Fibroblast of the aortic adventitia (primary cell): Measurements from ENCODE around the gene BIN1. TPM values are rescaled to one million over a fixed set of nuclear protein-coding genes. Genes with fewer than 3 reads are reported as not detected.

Experiments used
- DNase-seq: peaks from one replicate; pipeline ENCODE4 v3.0.0-alpha.2; 2010; ENCODE audit warnings: low read depth
- H3K4me3 ChIP-seq: 2 replicates; pipeline ENCODE4 v1.5.1; 2011; ENCODE audit warnings: low read depth, mild to moderate bottlenecking, control low read depth, low read length, moderate library complexity
- total RNA-seq: library from RNA; depleted of rRNA; stranded (reverse); fragments of >200 nt; gene quantifications from 2 replicates; pipeline ENCODE4 v1.2.3, GENCODE V29; 2012; ENCODE audit warnings: low replicate concordance
- TF ChIP-seq, protein P1 (sequence below): IDR thresholded peaks from 2 replicates; pipeline ENCODE4 v1.5.1; 2011; ENCODE audit warnings: mild to moderate bottlenecking, low read length, control low read depth, inconsistent platforms; ENCODE audit not compliant: insufficient read depth

BIN1 gene
- total RNA-seq, 1 donor, result 68.7 TPM

DNA sequence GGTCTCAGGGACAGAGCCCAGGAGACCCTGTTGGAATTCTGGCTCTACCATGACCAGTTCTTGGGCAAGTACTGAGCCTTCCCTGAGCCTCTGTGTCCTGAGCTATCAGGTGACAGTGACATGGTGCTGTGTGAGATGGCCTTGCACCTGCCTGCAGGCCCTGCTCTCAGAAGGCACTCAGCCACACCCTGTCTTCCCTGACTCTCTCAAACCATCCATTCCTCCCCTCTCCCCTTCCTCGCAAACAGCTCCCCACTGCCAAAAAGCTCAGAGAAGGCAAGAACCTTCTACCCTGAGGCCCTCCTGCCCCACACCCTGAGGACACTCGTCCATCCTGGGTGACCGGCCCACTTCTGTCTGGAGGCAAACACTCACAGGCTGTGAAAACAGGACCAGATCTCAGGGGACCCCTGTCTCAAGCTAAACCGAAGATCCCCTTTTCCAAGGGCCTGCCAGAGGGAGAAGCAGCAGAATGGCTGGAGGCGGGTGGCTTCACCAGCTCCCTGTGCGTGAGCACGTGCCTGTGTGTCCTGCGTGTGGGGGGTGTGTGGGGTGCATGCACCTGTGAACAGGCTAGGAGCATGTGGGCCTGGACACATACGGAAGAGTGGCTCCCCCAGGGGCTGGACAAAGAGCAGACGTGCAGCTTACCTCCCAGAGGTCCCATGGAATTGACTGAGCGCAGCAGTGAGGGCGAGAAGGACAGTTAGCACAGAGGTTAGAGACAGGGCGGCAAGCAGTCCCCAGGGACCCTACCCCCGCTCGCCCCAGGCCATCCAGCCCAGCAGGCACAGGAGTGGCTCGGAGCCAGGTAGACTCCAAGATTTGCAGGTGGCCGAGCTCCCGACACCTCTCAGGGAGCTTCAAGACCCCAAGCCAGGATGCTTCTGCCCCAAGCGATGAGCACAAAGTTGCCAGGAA, 53.9 kb downstream of the BIN1 start:
- H3K4me3 ChIP-seq, result no peak overlapping the region
- DNase-seq, result no peak
- TF ChIP-seq, protein P1, sequence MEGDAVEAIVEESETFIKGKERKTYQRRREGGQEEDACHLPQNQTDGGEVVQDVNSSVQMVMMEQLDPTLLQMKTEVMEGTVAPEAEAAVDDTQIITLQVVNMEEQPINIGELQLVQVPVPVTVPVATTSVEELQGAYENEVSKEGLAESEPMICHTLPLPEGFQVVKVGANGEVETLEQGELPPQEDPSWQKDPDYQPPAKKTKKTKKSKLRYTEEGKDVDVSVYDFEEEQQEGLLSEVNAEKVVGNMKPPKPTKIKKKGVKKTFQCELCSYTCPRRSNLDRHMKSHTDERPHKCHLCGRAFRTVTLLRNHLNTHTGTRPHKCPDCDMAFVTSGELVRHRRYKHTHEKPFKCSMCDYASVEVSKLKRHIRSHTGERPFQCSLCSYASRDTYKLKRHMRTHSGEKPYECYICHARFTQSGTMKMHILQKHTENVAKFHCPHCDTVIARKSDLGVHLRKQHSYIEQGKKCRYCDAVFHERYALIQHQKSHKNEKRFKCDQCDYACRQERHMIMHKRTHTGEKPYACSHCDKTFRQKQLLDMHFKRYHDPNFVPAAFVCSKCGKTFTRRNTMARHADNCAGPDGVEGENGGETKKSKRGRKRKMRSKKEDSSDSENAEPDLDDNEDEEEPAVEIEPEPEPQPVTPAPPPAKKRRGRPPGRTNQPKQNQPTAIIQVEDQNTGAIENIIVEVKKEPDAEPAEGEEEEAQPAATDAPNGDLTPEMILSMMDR, result no peak

DNA sequence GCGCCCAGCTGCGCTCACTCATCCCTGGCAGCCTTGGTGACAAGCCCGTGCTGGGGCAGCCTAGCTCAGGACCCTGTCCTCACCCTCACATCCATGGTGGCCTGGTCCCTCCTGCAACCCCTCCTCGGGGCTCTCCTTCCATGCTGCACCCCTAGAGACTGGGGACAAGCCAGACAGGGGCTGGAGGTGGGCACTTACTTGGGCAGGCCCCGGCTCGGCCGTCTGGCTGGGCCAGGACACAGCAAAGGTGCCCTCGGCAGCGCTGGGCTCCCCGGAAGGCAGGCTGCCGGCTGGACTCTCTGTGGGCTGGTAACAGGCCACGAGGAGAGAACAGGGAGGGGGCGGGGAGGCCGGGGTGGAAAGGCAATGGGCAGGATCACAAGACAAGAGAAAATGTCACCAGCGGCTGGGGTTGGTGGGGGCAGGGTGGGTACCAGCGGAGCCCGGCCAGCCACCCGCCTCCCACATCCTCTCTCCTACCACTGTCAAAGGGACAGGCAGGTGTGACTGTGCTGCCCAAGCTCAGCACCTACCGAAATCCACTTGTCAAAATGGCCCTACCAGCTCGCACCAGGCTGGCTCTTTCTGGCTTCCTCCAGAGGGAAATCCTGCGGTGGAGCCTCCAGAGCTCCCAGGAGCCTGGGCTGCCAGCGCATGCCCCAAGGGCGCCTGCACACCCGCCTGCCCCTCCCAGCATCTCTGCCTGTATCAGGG, 54.7 kb downstream of the BIN1 start:
- TF ChIP-seq, protein P1, result no peak
- no peak overlapping the region for H3K4me3 ChIP-seq
- DNase-seq, result no peak

DNA sequence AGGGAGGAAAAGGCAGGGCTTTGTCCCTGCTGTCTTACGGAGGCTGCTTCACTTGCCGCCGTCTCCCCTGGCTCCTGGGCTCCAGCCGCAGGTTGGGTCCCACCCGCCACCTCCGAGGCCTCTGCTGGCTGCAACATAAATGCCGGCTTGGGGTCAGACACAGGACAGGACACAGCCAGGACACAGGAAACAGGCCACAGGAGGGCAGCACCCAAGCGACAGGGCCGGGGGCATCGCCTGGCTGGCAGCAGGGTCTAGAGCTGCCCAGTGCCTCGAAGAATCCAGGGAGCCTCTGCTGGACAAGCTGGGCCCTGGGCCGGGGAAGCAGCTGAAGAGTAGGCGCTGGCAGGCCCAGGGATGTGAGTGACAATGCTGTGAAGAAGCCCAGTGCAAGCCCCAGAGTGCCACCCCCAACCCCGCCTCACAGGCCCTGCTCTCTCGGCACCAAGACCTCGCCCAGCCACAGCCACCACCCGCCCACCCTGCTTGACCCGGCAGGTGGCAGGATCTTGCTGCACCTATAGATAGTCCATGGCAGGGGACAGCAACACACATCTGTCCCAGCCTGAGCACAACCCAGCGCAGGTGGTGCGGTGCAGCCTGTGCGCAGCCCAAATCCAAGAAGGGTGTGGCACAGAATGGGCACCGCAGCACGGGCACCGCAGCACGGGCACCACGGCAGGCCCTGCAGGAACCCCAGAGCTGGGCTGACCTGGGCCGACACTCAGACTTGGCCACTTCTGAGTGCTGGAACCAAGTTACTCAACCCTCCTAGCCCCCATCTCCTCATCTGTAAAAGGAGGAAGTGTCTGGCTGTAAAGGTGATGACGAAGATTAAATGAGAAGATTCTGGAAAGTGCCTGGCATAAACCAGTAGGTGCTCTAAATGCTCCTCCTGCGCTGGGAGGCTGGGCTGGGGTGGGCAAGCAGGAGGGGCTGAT, 55.6 kb downstream of the BIN1 start:
- H3K4me3 ChIP-seq, result no peak overlapping the region
- TF ChIP-seq, protein P1, result peak; percentile 10
- no peak for DNase-seq

DNA sequence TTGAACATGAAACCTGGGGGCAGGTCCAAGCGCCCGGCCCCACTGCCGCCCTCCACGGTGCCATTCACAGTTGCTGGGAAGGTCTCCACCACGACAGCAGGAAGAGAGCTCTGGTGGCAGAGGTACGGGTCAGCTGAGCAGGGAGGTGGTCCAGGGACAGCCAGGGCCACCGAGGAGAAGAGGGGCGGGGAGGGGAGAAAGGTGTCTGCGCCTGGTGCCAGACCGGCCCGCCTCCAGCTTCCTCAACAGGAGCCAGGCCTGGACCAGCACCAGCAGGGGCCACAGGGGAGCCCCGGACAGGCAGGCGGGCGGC, 56.2 kb downstream of the BIN1 start:
- no peak for DNase-seq
- H3K4me3 ChIP-seq, result no peak overlapping the region
- TF ChIP-seq, protein P1, result no peak

DNA sequence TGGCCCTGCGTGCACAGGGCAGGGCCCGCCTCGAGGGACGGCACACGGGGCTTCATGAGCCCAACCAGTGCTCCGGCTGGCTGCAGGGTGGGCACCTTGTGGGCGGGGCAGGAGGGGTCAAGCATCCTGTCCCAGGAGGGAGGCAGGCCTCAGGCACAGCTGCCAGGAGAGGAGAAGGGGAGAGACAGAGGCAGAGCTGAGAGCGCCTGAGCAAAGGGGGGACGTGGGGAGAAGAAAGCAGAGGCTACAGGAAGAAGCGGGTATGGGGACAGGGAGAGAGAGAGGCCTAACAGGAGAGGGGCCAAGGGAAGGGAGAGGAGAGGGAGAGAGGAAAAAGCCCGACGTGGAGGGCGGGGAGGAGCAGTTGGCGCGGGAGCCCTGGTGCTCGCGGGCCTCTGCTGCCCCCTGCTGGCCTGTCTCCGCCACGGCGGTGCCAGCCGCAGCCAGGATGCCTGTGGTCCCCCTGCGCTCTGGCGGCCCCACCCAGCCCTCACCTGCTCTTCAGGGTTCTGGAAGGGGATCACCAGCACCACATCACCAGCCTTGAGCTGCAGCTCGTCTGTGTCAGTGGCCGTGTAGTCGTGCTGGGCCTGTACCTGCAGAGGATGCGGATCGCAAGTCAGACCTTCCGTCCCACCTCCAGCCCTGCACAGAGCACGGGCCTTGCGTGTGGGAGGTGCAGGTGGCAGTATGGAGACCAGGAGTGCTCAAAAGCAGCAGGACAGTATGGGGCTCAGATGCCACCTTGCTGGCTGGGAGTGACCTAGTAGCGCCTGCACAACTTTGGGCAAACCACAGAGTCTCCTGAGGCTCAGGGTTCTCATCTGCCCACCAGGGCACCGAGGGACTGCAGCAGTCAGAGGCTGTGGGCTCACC, 56.8 kb downstream of the BIN1 start:
- peak; percentile 55 for DNase-seq
- TF ChIP-seq, protein P1, result peak; percentile 86
- H3K4me3 ChIP-seq, result no peak overlapping the region
